ENCODE measurements around the gene ADAMTSL2.

DNA sequence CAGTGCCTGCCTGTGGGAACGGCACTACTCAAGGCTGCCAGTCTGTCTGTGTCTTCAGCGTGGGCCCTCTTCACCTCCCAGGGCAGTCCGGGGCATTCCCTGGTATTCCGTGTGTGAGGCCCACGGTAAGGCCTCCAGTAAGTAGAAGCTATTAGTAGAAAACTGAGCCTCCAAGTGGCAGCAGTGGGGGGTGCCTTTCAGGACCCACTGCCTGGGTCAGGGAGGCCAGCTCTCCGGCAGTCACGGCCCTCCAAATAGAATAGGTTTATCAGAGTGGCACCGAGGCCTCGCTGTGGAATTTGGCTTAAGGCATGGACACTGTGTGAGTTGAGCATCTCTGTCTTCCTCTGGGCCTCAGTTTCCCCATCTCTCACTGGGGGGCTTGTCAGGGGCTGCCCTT is 23.1 kb downstream of the ADAMTSL2 start:
- TF ChIP-seq, protein P1, sequence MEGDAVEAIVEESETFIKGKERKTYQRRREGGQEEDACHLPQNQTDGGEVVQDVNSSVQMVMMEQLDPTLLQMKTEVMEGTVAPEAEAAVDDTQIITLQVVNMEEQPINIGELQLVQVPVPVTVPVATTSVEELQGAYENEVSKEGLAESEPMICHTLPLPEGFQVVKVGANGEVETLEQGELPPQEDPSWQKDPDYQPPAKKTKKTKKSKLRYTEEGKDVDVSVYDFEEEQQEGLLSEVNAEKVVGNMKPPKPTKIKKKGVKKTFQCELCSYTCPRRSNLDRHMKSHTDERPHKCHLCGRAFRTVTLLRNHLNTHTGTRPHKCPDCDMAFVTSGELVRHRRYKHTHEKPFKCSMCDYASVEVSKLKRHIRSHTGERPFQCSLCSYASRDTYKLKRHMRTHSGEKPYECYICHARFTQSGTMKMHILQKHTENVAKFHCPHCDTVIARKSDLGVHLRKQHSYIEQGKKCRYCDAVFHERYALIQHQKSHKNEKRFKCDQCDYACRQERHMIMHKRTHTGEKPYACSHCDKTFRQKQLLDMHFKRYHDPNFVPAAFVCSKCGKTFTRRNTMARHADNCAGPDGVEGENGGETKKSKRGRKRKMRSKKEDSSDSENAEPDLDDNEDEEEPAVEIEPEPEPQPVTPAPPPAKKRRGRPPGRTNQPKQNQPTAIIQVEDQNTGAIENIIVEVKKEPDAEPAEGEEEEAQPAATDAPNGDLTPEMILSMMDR (optimal IDR thresholded peaks at IDR 0.05 in 1 of 3, IDR thresholded peaks at IDR 0.05 in 1 of 3, conservative IDR thresholded peaks at IDR 0.05 in 1 of 3; ENCODE audit: extremely low read depth in 1 of 3, insufficient read depth in 2 of 3, low read length in 3 of 3): no peak
- no peak for TF ChIP-seq EZH2 (IDR thresholded peaks at IDR 0.05; ENCODE audit: low read length)
